ENCODE data around the gene ZWILCH. TPM values are rescaled to one million over a fixed set of nuclear protein-coding genes. Genes with fewer than 3 reads are reported as not detected.
A peak's percentile ranks its signal among the peaks of the same experiment; 100 is the strongest.
"Not testable (repeated sequence)": the region's sequence is repeated elsewhere in the genome, so short reads cannot be mapped to it uniquely, and the experiment has no call there.

ZWILCH gene
- total and polyA plus RNA-seq, 4 donors: 1.5 to 11.3 (median 2.9) TPM

DNA sequence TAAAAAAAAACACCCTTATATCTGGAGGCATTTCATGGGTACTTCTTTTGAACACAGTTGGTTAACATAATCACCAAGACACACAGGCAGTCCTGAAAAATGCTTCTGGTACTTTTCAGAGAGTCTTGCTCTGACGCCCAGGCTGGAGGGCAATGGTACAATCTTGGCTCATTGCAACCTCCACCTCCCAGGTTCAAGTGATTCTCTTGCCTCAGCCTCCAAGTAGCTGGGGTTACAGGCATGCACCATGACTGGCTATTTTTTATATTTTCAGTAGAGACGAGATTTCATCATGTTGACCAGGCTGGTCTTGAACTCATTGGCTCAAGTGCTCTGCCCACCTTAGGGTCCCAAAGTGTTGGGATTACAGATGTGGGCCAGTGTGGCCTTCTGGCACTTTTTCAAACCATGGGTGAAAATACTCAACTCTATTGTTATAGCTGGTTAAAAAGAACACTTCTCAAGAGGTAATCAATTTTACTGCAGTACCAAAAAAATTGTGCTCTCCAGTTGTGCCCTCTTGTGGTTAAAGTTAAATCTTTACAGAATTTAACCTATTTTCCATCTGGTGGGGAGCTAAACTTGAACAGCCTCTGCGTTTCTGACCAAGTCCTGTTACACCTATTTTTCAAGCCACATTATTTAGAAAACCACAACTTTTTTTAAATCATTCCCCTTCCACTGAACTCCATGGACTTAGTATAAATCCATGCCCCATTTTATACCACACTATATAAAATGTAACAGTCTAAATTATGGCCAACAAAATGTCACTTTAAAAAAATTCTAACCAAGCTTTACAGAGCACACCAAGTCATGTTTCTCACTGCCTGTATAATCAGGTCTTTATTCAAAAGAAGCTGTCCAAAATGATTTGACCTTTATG lies 6.4 kb upstream of the ZWILCH start:
- Histone ChIP-seq H3K9me3 (ENCODE audit: control insufficient read depth in 4 of 4, low read length in 3 of 4) (no peaks in the 10 kb centered on the region), H3K27me3 (ENCODE audit: control insufficient read depth in 4 of 4, insufficient read depth in 4 of 4, low read length in 3 of 4) (no peaks in the 10 kb centered on the region), H3K36me3 (ENCODE audit: control insufficient read depth in 4 of 4, insufficient read depth in 3 of 4, low read depth in 1 of 4, low read length in 3 of 4) (peaks cover 9 to 59% (median 51%) of the 10 kb centered on the region in 4 donors), H3K27ac (ENCODE audit: low read depth in 1 of 2, low read length in 2 of 2) (peak overlapping the region; percentile 78 to 92), H3K9ac (ENCODE audit: low read depth in 1 of 2, low read length in 2 of 2) (no peak overlapping the region), H3K4me3 (ENCODE audit: low read depth in 1 of 3, low read length in 3 of 3) (no peak overlapping the region), H3K4me1 (ENCODE audit: control insufficient read depth in 4 of 4, insufficient read depth in 4 of 4, low read length in 3 of 4) (peaks cover 3 to 60% (median 51%) of the 10 kb centered on the region in 4 donors)
- DNase-seq (ENCODE audit: low spot score): no peak
- 58% methylated on average over 3 of the region's 3 CpGs for whole genome bisulfite sequencing
- TF ChIP-seq, protein P1, sequence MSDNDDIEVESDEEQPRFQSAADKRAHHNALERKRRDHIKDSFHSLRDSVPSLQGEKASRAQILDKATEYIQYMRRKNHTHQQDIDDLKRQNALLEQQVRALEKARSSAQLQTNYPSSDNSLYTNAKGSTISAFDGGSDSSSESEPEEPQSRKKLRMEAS (IDR thresholded peaks at IDR 0.05): no peak
- peak; percentile 68 to 75 for TF ChIP-seq RAD21 (IDR thresholded peaks at IDR 0.05)

DNA sequence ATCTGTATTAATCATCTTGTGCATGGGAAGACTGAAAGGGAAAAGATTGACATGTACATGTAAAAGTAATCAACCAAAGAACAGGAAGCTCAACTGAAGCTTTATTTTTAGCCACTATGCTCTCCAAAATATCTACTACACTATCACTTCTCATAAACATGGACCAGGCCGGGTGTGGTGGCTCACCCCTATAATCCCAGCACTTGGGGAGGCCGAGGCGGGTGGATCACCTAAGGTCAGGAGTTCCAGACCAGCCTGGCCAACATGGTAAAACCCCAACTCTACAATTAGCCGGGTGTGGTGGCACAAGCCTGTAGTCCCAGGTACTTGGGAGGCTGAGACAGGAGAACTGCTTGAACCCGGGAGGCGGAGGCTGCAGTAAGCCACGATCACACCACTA lies 4.8 kb upstream of the ZWILCH start:
- not testable (repeated sequence) for H3K27ac ChIP-seq (ENCODE audit: low read depth in 1 of 2, low read length in 2 of 2); DNase-seq (ENCODE audit: low spot score); H3K4me3 ChIP-seq (ENCODE audit: low read depth in 1 of 3, low read length in 3 of 3); H3K27me3 ChIP-seq (ENCODE audit: control insufficient read depth in 4 of 4, insufficient read depth in 4 of 4, low read length in 3 of 4); H3K9ac ChIP-seq (ENCODE audit: low read depth in 1 of 2, low read length in 2 of 2); H3K9me3 ChIP-seq (ENCODE audit: control insufficient read depth in 4 of 4, low read length in 3 of 4)
- 89% methylated on average over 7 of the region's 7 CpGs for WGBS
- Histone ChIP-seq H3K36me3 (ENCODE audit: control insufficient read depth in 4 of 4, insufficient read depth in 3 of 4, low read depth in 1 of 4, low read length in 3 of 4) (peaks cover 9 to 51% (median 47%) of the 10 kb centered on the region in 4 donors), H3K4me1 (ENCODE audit: control insufficient read depth in 4 of 4, insufficient read depth in 4 of 4, low read length in 3 of 4) (peaks cover 3 to 47% (median 42%) of the 10 kb centered on the region in 4 donors)

DNA sequence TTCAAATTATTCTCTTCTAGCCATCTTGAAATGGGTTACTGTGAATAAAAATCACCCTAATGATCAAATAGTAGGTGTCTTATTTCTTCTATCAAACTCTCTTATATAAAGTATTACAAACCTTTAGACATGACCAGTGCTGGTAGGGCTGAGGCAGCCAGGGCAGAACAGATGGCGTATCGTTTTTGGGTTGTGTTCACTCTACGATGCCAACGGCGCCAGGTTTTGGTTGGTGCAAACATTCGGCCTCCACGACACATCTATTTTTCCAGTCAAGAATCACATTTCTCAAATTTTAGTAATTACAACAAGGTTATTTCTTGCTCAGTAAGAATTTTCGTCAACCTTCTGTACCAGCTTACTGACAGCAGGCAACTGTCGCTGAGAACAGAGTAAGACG lies 2.6 kb upstream of the ZWILCH start:
- DNase-seq (ENCODE audit: low spot score): no peak
- 86% methylated on average over 10 of the region's 10 CpGs for WGBS
- no peaks in the 10 kb centered on the region for H3K9me3 ChIP-seq (ENCODE audit: control insufficient read depth in 4 of 4, low read length in 3 of 4)
- no peak overlapping the region for H3K9ac ChIP-seq (ENCODE audit: low read depth in 1 of 2, low read length in 2 of 2)
- peaks cover 0 to 38% (median 32%) of the 10 kb centered on the region in 4 donors for H3K4me1 ChIP-seq (ENCODE audit: control insufficient read depth in 4 of 4, insufficient read depth in 4 of 4, low read length in 3 of 4)
- H3K4me3 ChIP-seq (ENCODE audit: low read depth in 1 of 3, low read length in 3 of 3): no peak overlapping the region
- TF ChIP-seq TAF1 (conservative IDR thresholded peaks at IDR 0.05) (no peak), EGR1 (IDR thresholded peaks at IDR 0.05; ENCODE audit: low read depth in 2 of 2) (no peak), GABPA (IDR thresholded peaks at IDR 0.05 in 1 of 2, conservative IDR thresholded peaks at IDR 0.05 in 1 of 2) (no peak), SP1 (IDR thresholded peaks at IDR 0.05) (no peak), YY1 (IDR thresholded peaks at IDR 0.05) (no peak), HNF4G (IDR thresholded peaks at IDR 0.05) (no peak), FOXA1 (IDR thresholded peaks at IDR 0.05) (no peak), RXRA (IDR thresholded peaks at IDR 0.05) (no peak), JUND (IDR thresholded peaks at IDR 0.05) (no peak), NR2F2 (IDR thresholded peaks at IDR 0.05) (no peak), HNF4A (conservative IDR thresholded peaks at IDR 0.05) (no peak), FOXA2 (IDR thresholded peaks at IDR 0.05) (no peak)
- TF ChIP-seq, protein P1 (IDR thresholded peaks at IDR 0.05): no peak
- TF ChIP-seq, protein P2, sequence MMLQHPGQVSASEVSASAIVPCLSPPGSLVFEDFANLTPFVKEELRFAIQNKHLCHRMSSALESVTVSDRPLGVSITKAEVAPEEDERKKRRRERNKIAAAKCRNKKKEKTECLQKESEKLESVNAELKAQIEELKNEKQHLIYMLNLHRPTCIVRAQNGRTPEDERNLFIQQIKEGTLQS (IDR thresholded peaks at IDR 0.05): no peak
- TF ChIP-seq, protein P3, sequence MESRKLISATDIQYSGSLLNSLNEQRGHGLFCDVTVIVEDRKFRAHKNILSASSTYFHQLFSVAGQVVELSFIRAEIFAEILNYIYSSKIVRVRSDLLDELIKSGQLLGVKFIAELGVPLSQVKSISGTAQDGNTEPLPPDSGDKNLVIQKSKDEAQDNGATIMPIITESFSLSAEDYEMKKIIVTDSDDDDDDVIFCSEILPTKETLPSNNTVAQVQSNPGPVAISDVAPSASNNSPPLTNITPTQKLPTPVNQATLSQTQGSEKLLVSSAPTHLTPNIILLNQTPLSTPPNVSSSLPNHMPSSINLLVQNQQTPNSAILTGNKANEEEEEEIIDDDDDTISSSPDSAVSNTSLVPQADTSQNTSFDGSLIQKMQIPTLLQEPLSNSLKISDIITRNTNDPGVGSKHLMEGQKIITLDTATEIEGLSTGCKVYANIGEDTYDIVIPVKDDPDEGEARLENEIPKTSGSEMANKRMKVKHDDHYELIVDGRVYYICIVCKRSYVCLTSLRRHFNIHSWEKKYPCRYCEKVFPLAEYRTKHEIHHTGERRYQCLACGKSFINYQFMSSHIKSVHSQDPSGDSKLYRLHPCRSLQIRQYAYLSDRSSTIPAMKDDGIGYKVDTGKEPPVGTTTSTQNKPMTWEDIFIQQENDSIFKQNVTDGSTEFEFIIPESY (IDR thresholded peaks at IDR 0.05): no peak
- TF ChIP-seq, protein P4, sequence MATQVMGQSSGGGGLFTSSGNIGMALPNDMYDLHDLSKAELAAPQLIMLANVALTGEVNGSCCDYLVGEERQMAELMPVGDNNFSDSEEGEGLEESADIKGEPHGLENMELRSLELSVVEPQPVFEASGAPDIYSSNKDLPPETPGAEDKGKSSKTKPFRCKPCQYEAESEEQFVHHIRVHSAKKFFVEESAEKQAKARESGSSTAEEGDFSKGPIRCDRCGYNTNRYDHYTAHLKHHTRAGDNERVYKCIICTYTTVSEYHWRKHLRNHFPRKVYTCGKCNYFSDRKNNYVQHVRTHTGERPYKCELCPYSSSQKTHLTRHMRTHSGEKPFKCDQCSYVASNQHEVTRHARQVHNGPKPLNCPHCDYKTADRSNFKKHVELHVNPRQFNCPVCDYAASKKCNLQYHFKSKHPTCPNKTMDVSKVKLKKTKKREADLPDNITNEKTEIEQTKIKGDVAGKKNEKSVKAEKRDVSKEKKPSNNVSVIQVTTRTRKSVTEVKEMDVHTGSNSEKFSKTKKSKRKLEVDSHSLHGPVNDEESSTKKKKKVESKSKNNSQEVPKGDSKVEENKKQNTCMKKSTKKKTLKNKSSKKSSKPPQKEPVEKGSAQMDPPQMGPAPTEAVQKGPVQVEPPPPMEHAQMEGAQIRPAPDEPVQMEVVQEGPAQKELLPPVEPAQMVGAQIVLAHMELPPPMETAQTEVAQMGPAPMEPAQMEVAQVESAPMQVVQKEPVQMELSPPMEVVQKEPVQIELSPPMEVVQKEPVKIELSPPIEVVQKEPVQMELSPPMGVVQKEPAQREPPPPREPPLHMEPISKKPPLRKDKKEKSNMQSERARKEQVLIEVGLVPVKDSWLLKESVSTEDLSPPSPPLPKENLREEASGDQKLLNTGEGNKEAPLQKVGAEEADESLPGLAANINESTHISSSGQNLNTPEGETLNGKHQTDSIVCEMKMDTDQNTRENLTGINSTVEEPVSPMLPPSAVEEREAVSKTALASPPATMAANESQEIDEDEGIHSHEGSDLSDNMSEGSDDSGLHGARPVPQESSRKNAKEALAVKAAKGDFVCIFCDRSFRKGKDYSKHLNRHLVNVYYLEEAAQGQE (IDR thresholded peaks at IDR 0.05): no peak
- TF ChIP-seq, protein P5, sequence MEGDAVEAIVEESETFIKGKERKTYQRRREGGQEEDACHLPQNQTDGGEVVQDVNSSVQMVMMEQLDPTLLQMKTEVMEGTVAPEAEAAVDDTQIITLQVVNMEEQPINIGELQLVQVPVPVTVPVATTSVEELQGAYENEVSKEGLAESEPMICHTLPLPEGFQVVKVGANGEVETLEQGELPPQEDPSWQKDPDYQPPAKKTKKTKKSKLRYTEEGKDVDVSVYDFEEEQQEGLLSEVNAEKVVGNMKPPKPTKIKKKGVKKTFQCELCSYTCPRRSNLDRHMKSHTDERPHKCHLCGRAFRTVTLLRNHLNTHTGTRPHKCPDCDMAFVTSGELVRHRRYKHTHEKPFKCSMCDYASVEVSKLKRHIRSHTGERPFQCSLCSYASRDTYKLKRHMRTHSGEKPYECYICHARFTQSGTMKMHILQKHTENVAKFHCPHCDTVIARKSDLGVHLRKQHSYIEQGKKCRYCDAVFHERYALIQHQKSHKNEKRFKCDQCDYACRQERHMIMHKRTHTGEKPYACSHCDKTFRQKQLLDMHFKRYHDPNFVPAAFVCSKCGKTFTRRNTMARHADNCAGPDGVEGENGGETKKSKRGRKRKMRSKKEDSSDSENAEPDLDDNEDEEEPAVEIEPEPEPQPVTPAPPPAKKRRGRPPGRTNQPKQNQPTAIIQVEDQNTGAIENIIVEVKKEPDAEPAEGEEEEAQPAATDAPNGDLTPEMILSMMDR (IDR thresholded peaks at IDR 0.05; ENCODE audit: low read depth, low read length, missing input control): no peak
- H3K36me3 ChIP-seq (ENCODE audit: control insufficient read depth in 4 of 4, insufficient read depth in 3 of 4, low read depth in 1 of 4, low read length in 3 of 4): peaks cover 9 to 49% (median 46%) of the 10 kb centered on the region in 4 donors
- no peaks in the 10 kb centered on the region for H3K27me3 ChIP-seq (ENCODE audit: control insufficient read depth in 4 of 4, insufficient read depth in 4 of 4, low read length in 3 of 4)
- no peak overlapping the region for H3K27ac ChIP-seq (ENCODE audit: low read depth in 1 of 2, low read length in 2 of 2)
